GM18502 (cell line): ENCODE data around the gene LGALS9.
A peak's percentile ranks its signal among the peaks of the same experiment; 100 is the strongest.
"Not testable (repeated sequence)": the region's sequence is repeated elsewhere in the genome, so short reads cannot be mapped to it uniquely, and the experiment has no call there.

Experiments used
- ATAC-seq: cut with Tn5 transposase; IDR thresholded peaks from one replicate; pipeline ENCODE4 v1.9.1; 2021; ENCODE audit warnings: mild to moderate bottlenecking; ENCODE audit not compliant: unreplicated experiment, poor library complexity

LGALS9 gene

GRCh38 chr17:27625856-27626255 is 5.1 kb upstream of the LGALS9 start:
- no peak for ATAC-seq

- no peak for ATAC-seq
Observed at GRCh38 chr17:27627514-27627913, 3.5 kb upstream of the LGALS9 start.

GRCh38 chr17:27628376-27628775 is 2.6 kb upstream of the LGALS9 start:
- no peak for ATAC-seq

GRCh38 chr17:27629260-27629659 is 1.7 kb upstream of the LGALS9 start:
- ATAC-seq: not testable (repeated sequence)

GRCh38 chr17:27631411-27631760 is 398 bp downstream of the LGALS9 start:
- ATAC-seq: peak; percentile 46

GRCh38 chr17:27631897-27632725 is 1.1 kb downstream of the LGALS9 start:
- ATAC-seq: no peak

GRCh38 chr17:27632766-27633165 is 1.8 kb downstream of the LGALS9 start:
- ATAC-seq: not testable (repeated sequence)

- ATAC-seq: no peak
Observed at GRCh38 chr17:27633312-27634025, 2.5 kb downstream of the LGALS9 start.

GRCh38 chr17:27634026-27634335 is 3.0 kb downstream of the LGALS9 start:
- no peak for ATAC-seq

GRCh38 chr17:27634776-27635175 is 3.8 kb downstream of the LGALS9 start:
- no peak for ATAC-seq

GRCh38 chr17:27635275-27635823 is 4.4 kb downstream of the LGALS9 start:
- ATAC-seq: peak; percentile 43

GRCh38 chr17:27636005-27636520 is 5.1 kb downstream of the LGALS9 start:
- not testable (repeated sequence) for ATAC-seq

- ATAC-seq: not testable (repeated sequence)
Observed at GRCh38 chr17:27637818-27638217, 6.8 kb downstream of the LGALS9 start.

GRCh38 chr17:27638415-27638914 is 7.5 kb downstream of the LGALS9 start:
- ATAC-seq: not testable (repeated sequence)

- no peak for ATAC-seq
Observed at GRCh38 chr17:27640790-27641189, 9.8 kb downstream of the LGALS9 start.

- no peak for ATAC-seq
Observed at GRCh38 chr17:27644586-27644985, 13.6 kb downstream of the LGALS9 start.

- not testable (repeated sequence) for ATAC-seq
Observed at GRCh38 chr17:27645621-27646020, 14.6 kb downstream of the LGALS9 start.

- ATAC-seq: no peak
Observed at GRCh38 chr17:27646232-27646631, 15.2 kb downstream of the LGALS9 start.

GRCh38 chr17:27647765-27648164 is 16.8 kb downstream of the LGALS9 start:
- no peak for ATAC-seq

GRCh38 chr17:27649111-27649571 is 18.2 kb downstream of the LGALS9 start:
- not testable (repeated sequence) for ATAC-seq

GRCh38 chr17:27649929-27650328 is 18.9 kb downstream of the LGALS9 start:
- no peak for ATAC-seq
